ENCODE data around the gene CZIB. TPM values are rescaled to one million over a fixed set of nuclear protein-coding genes. Genes with fewer than 3 reads are reported as not detected.

Gene CZIB
- total RNA-seq = 10 to 100 TPM; 45.6 to 66.5 TPM
- polyA plus RNA-seq = 100 to 1,000 TPM in 1 of 2 donors, 10 to 100 TPM in 1; 89.7 to 126 TPM
- long read RNA-seq, donor 1, transcript C1orf123-202 (7 exons, 1,009 nt) = minor isoform, 8 of 60 reads
- long read RNA-seq, donor 1, transcript C1orf123-201 (8 exons, 1,085 nt) = major isoform, 40 of 60 reads
- long read RNA-seq, donor 1, partial matches to known transcripts = 3 of 60 reads
- long read RNA-seq, donor 1, other reads (novel, unspliced or antisense) = 9 of 60 reads
- long read RNA-seq, donor 2, transcript C1orf123-201 (8 exons, 1,085 nt) = major isoform, 10 of 20 reads
- long read RNA-seq, donor 2, partial matches to known transcripts = 3 of 20 reads
- long read RNA-seq, donor 2, other reads (novel, unspliced or antisense) = 4 of 20 reads

GRCh38 chr1:53220171-53220961, at the start of gene CZIB:
Gene CZIB, minus strand, starts transcription at chr1:53220634. Its CDS starts 59 bp downstream, at chr1:53220575.
- whole genome bisulfite sequencing, 2 donors = 1% methylated on average over 56 to 61 of the region's 61 CpGs
- ATAC-seq (ENCODE audit: low FRiP score) (peak; percentile 99), DNase-seq (peak; percentile 97 to 99)
- Histone ChIP-seq H3K4me3 (ENCODE audit: low read length in 2 of 2) (peak within 1 kb of the TSS; percentile 37 to 83), H3K27me3 (ENCODE audit: control insufficient read depth in 1 of 2, insufficient read depth in 2 of 2, low read length in 1 of 2) (no peaks in the 10 kb centered on the region), H3K4me1 (ENCODE audit: control insufficient read depth in 1 of 2, insufficient read depth in 2 of 2, low read length in 2 of 2) (no peaks in the 10 kb centered on the region), H3K36me3 (ENCODE audit: control insufficient read depth in 1 of 2, insufficient read depth in 2 of 2, low read length in 1 of 2) (peaks cover 0 to 2% of the 10 kb centered on the region in 2 donors), H3K27ac (ENCODE audit: low read depth in 1 of 2, low read length in 2 of 2) (peak within 1 kb of the TSS; percentile 9 to 99), H3K9me3 (ENCODE audit: control insufficient read depth, low read length) (no peaks in the 10 kb centered on the region)
- intact Hi-C loops (cut with DNase I) = loop anchor here in 1 of 2 donors (1.0 kb wide), 1 partner anchor 23 kb away; no protein-coding TSS in a partner anchor

- WGBS, 2 donors = 78 to 84% methylated on average over 1 of the region's 1 CpG
- DNase-seq = no peak
- no peaks in the 10 kb centered on the region for H3K36me3 ChIP-seq (ENCODE audit: control insufficient read depth in 1 of 2, insufficient read depth in 2 of 2, low read length in 1 of 2)
- no peaks in the 10 kb centered on the region for H3K27me3 ChIP-seq (ENCODE audit: control insufficient read depth in 1 of 2, insufficient read depth in 2 of 2, low read length in 1 of 2)
- no peak overlapping the region for H3K4me3 ChIP-seq (ENCODE audit: low read length in 2 of 2)
- no peaks in the 10 kb centered on the region for H3K4me1 ChIP-seq (ENCODE audit: control insufficient read depth in 1 of 2, insufficient read depth in 2 of 2, low read length in 2 of 2)
- intact Hi-C loops (cut with DNase I) = no loop called here
- no peak for ATAC-seq (ENCODE audit: low FRiP score)
- H3K27ac ChIP-seq (ENCODE audit: low read depth in 1 of 2, low read length in 2 of 2) = no peak overlapping the region
- no peaks in the 10 kb centered on the region for H3K9me3 ChIP-seq (ENCODE audit: control insufficient read depth, low read length)
Observed at GRCh38 chr1:53270107-53270506, 49.7 kb upstream of the CZIB start.

GRCh38 chr1:53267761-53268160, 47.3 kb upstream of the CZIB start:
- ATAC-seq (ENCODE audit: low FRiP score) (no peak), DNase-seq (no peak)
- Histone ChIP-seq H3K4me1 (ENCODE audit: control insufficient read depth in 1 of 2, insufficient read depth in 2 of 2, low read length in 2 of 2) (no peaks in the 10 kb centered on the region), H3K36me3 (ENCODE audit: control insufficient read depth in 1 of 2, insufficient read depth in 2 of 2, low read length in 1 of 2) (no peaks in the 10 kb centered on the region), H3K27ac (ENCODE audit: low read depth in 1 of 2, low read length in 2 of 2) (no peak overlapping the region), H3K9me3 (ENCODE audit: control insufficient read depth, low read length) (no peaks in the 10 kb centered on the region), H3K27me3 (ENCODE audit: control insufficient read depth in 1 of 2, insufficient read depth in 2 of 2, low read length in 1 of 2) (no peaks in the 10 kb centered on the region), H3K4me3 (ENCODE audit: low read length in 2 of 2) (no peak overlapping the region)
- intact Hi-C loops (cut with DNase I) = no loop called here

GRCh38 chr1:53266038-53266437, 45.6 kb upstream of the CZIB start:
- DNase-seq (no peak), ATAC-seq (ENCODE audit: low FRiP score) (no peak)
- Histone ChIP-seq H3K4me1 (ENCODE audit: control insufficient read depth in 1 of 2, insufficient read depth in 2 of 2, low read length in 2 of 2) (no peaks in the 10 kb centered on the region), H3K4me3 (ENCODE audit: low read length in 2 of 2) (no peak overlapping the region), H3K9me3 (ENCODE audit: control insufficient read depth, low read length) (no peaks in the 10 kb centered on the region), H3K36me3 (ENCODE audit: control insufficient read depth in 1 of 2, insufficient read depth in 2 of 2, low read length in 1 of 2) (no peaks in the 10 kb centered on the region), H3K27me3 (ENCODE audit: control insufficient read depth in 1 of 2, insufficient read depth in 2 of 2, low read length in 1 of 2) (no peaks in the 10 kb centered on the region), H3K27ac (ENCODE audit: low read depth in 1 of 2, low read length in 2 of 2) (no peak overlapping the region)
- intact Hi-C loops (cut with DNase I) = no loop called here

- DNase-seq = no peak
- no peaks in the 10 kb centered on the region for H3K4me1 ChIP-seq (ENCODE audit: control insufficient read depth in 1 of 2, insufficient read depth in 2 of 2, low read length in 2 of 2)
- intact Hi-C loops (cut with DNase I) = no loop called here
- no peak for ATAC-seq (ENCODE audit: low FRiP score)
- no peak overlapping the region for H3K4me3 ChIP-seq (ENCODE audit: low read length in 2 of 2)
- H3K27ac ChIP-seq (ENCODE audit: low read depth in 1 of 2, low read length in 2 of 2) = no peak overlapping the region
- no peaks in the 10 kb centered on the region for H3K27me3 ChIP-seq (ENCODE audit: control insufficient read depth in 1 of 2, insufficient read depth in 2 of 2, low read length in 1 of 2)
- H3K9me3 ChIP-seq (ENCODE audit: control insufficient read depth, low read length) = no peaks in the 10 kb centered on the region
- no peaks in the 10 kb centered on the region for H3K36me3 ChIP-seq (ENCODE audit: control insufficient read depth in 1 of 2, insufficient read depth in 2 of 2, low read length in 1 of 2)
- 95 to 97% methylated on average over 4 of the region's 4 CpGs for WGBS, 2 donors
Observed at GRCh38 chr1:53265581-53265980, 45.1 kb upstream of the CZIB start.

GRCh38 chr1:53264048-53264447, 43.6 kb upstream of the CZIB start:
- H3K4me1 ChIP-seq (ENCODE audit: control insufficient read depth in 1 of 2, insufficient read depth in 2 of 2, low read length in 2 of 2) = no peaks in the 10 kb centered on the region
- ATAC-seq (ENCODE audit: low FRiP score) = no peak
- no peaks in the 10 kb centered on the region for H3K27me3 ChIP-seq (ENCODE audit: control insufficient read depth in 1 of 2, insufficient read depth in 2 of 2, low read length in 1 of 2)
- no peaks in the 10 kb centered on the region for H3K9me3 ChIP-seq (ENCODE audit: control insufficient read depth, low read length)
- no peak overlapping the region for H3K27ac ChIP-seq (ENCODE audit: low read depth in 1 of 2, low read length in 2 of 2)
- H3K4me3 ChIP-seq (ENCODE audit: low read length in 2 of 2) = no peak overlapping the region
- no peaks in the 10 kb centered on the region for H3K36me3 ChIP-seq (ENCODE audit: control insufficient read depth in 1 of 2, insufficient read depth in 2 of 2, low read length in 1 of 2)
- intact Hi-C loops (cut with DNase I) = no loop called here
- DNase-seq = no peak
- 96% methylated on average over 11 of the region's 11 CpGs for WGBS, 2 donors

- WGBS, 2 donors = 92 to 93% methylated on average over 3 of the region's 3 CpGs
- H3K4me3 ChIP-seq (ENCODE audit: low read length in 2 of 2) = no peak overlapping the region
- no peaks in the 10 kb centered on the region for H3K4me1 ChIP-seq (ENCODE audit: control insufficient read depth in 1 of 2, insufficient read depth in 2 of 2, low read length in 2 of 2)
- no peaks in the 10 kb centered on the region for H3K27me3 ChIP-seq (ENCODE audit: control insufficient read depth in 1 of 2, insufficient read depth in 2 of 2, low read length in 1 of 2)
- no peaks in the 10 kb centered on the region for H3K9me3 ChIP-seq (ENCODE audit: control insufficient read depth, low read length)
- DNase-seq = no peak
- no peak overlapping the region for H3K27ac ChIP-seq (ENCODE audit: low read depth in 1 of 2, low read length in 2 of 2)
- no peaks in the 10 kb centered on the region for H3K36me3 ChIP-seq (ENCODE audit: control insufficient read depth in 1 of 2, insufficient read depth in 2 of 2, low read length in 1 of 2)
- intact Hi-C loops (cut with DNase I) = no loop called here
- ATAC-seq (ENCODE audit: low FRiP score) = no peak
Observed at GRCh38 chr1:53262000-53262399, 41.6 kb upstream of the CZIB start.

GRCh38 chr1:53260631-53261247, 40.3 kb upstream of the CZIB start:
- no peak for ATAC-seq (ENCODE audit: low FRiP score)
- no peaks in the 10 kb centered on the region for H3K27me3 ChIP-seq (ENCODE audit: control insufficient read depth in 1 of 2, insufficient read depth in 2 of 2, low read length in 1 of 2)
- WGBS, 2 donors = 90 to 92% methylated on average over 4 of the region's 4 CpGs
- no peaks in the 10 kb centered on the region for H3K4me1 ChIP-seq (ENCODE audit: control insufficient read depth in 1 of 2, insufficient read depth in 2 of 2, low read length in 2 of 2)
- no peak for DNase-seq
- H3K9me3 ChIP-seq (ENCODE audit: control insufficient read depth, low read length) = no peaks in the 10 kb centered on the region
- H3K27ac ChIP-seq (ENCODE audit: low read depth in 1 of 2, low read length in 2 of 2) = no peak overlapping the region
- no peaks in the 10 kb centered on the region for H3K36me3 ChIP-seq (ENCODE audit: control insufficient read depth in 1 of 2, insufficient read depth in 2 of 2, low read length in 1 of 2)
- intact Hi-C loops (cut with DNase I) = no loop called here
- no peak overlapping the region for H3K4me3 ChIP-seq (ENCODE audit: low read length in 2 of 2)

All from aorta (tissue), 5 donors.